SK-N-SH (cell line): ENCODE results near the gene CUL9. TPM values are rescaled to one million over a fixed set of nuclear protein-coding genes. Genes with fewer than 3 reads are reported as not detected.
A peak's percentile ranks its signal among the peaks of the same experiment; 100 is the strongest.

Experiments
- CTCF ChIA-PET: fragments of 300-600, 350-600 bp; formaldehyde crosslinking; extraction: SDS; loops from one replicate; lab custom pipeline; 2021; lab: Yijun Ruan, JAX
- POLR2A ChIA-PET: fragments of 350-600 bp; sonication (Branson Sonifier 250); formaldehyde crosslinking; extraction: SDS; loops from one replicate; lab custom pipeline; 2020; ENCODE audit warnings: antibody characterized with exemption, inconsistent platforms; lab: Yijun Ruan, JAX
- DNase-seq: peaks from one replicate; pipeline ENCODE4 v3.0.0; 2012
- H2AFZ ChIP-seq: fragments of 200-600 bp; sonication (generic); 2 replicates; pipeline ENCODE4 v1.8.1; 2016; ENCODE audit warnings: antibody characterized with exemption, mild to moderate bottlenecking, low read depth
- H3F3A ChIP-seq: fragments of 200-600 bp; sonication (generic); replicated peaks from 2 replicates; pipeline ENCODE3; 2016; ENCODE audit warnings: antibody characterized with exemption, mild to moderate bottlenecking; ENCODE audit not compliant: insufficient read depth
- H3K27ac ChIP-seq, 2 experiments: fragments of 200-500 bp in 1 of 2; fragments of 200-600 bp in 1 of 2; sonication (Bioruptor generic) in 1 of 2; sonication (generic), shearing (Covaris generic) in 1 of 2; 2 replicates each; pipeline versions ENCODE4 v1.5.1 to v1.6.1; 2014 to 2016; ENCODE audit warnings: low read depth in 2 of 2, inconsistent platforms in 1 of 2, low read length in 1 of 2, mild to moderate bottlenecking in 1 of 2, mixed read lengths in 1 of 2
- H3K27me3 ChIP-seq: fragments of 200-600 bp; sonication (generic), shearing (Covaris generic); 2 replicates; pipeline ENCODE4 v1.6.1; 2016; ENCODE audit warnings: mixed run types; ENCODE audit not compliant: insufficient read depth
- H3K36me3 ChIP-seq, 2 experiments: fragments of 200-500 bp in 1 of 2; fragments of 200-600 bp in 1 of 2; sonication (Bioruptor generic) in 1 of 2; sonication (generic) in 1 of 2; replicated peaks in 1 of 2; 2 replicates each; pipeline versions ENCODE3 to v1.5.1; 2014 to 2016; ENCODE audit warnings: low read length in 1 of 2, mild to moderate bottlenecking in 1 of 2; ENCODE audit not compliant: insufficient read depth in 2 of 2, control insufficient read depth in 1 of 2
- H3K4me1 ChIP-seq, 2 experiments: fragments of 200-500 bp in 1 of 2; fragments of 200-600 bp in 1 of 2; sonication (Bioruptor generic) in 1 of 2; sonication (generic), shearing (Covaris generic) in 1 of 2; 2 replicates each; pipeline versions ENCODE4 v1.5.1 to v1.6.1; 2014 to 2016; ENCODE audit warnings: low read depth in 1 of 2, low read length in 1 of 2, mixed run types in 1 of 2; ENCODE audit not compliant: insufficient read depth in 2 of 2, control insufficient read depth in 1 of 2
- H3K4me2 ChIP-seq: fragments of 200-600 bp; sonication (generic), shearing (Covaris generic); 2 replicates; pipeline ENCODE4 v1.6.1; 2017; ENCODE audit warnings: mixed run types
- H3K4me3 ChIP-seq, 2 experiments: fragments of 200-500 bp in 1 of 2; fragments of 200-600 bp in 1 of 2; sonication (Bioruptor generic) in 1 of 2; sonication (generic), shearing (Covaris generic) in 1 of 2; 2 replicates each; pipeline versions ENCODE4 v1.5.1 to v1.8.1; 2014 to 2016; ENCODE audit warnings: low read depth in 2 of 2, inconsistent platforms in 1 of 2, low read length in 1 of 2, mild to moderate bottlenecking in 1 of 2, mixed read lengths in 1 of 2, moderate library complexity in 1 of 2
- H3K79me2 ChIP-seq: fragments of 200-600 bp; sonication (generic); 2 replicates; pipeline ENCODE4 v1.8.1; 2017; ENCODE audit warnings: mild to moderate bottlenecking; ENCODE audit not compliant: insufficient read depth
- H3K9ac ChIP-seq: fragments of 200-600 bp; sonication (generic); 2 replicates; pipeline ENCODE4 v1.6.1; 2017; ENCODE audit warnings: mixed run types
- H3K9me2 ChIP-seq: fragments of 200-600 bp; sonication (generic); 2 replicates; pipeline ENCODE4 v1.6.1; 2017; ENCODE audit warnings: mixed run types
- H3K9me3 ChIP-seq: fragments of 200-600 bp; sonication (generic); 2 replicates; pipeline ENCODE4 v1.6.1; 2017; ENCODE audit warnings: mixed run types, mild to moderate bottlenecking, moderate library complexity
- H4K20me1 ChIP-seq: fragments of 200-600 bp; sonication (generic); 2 replicates; pipeline ENCODE4 v1.6.1; 2017; ENCODE audit warnings: mild to moderate bottlenecking, mixed run types; ENCODE audit not compliant: insufficient read depth
- CTCF ChIP-seq: fragments of 200-600 bp; sonication (generic); IDR thresholded peaks from 2 replicates; pipeline ENCODE4 v1.6.1; 2017; ENCODE audit warnings: antibody characterized with exemption, mild to moderate bottlenecking, moderate library complexity
- EZH2phosphoT487 ChIP-seq: fragments of 200-600 bp; sonication (generic); IDR thresholded peaks from 2 replicates; pipeline ENCODE4 v1.6.1; 2017; ENCODE audit warnings: low read depth, mixed run types, mild to moderate bottlenecking, antibody characterized with exemption, moderate library complexity, borderline replicate concordance
- FOSL2 ChIP-seq: IDR thresholded peaks from 2 replicates; pipeline ENCODE4 v1.4.0; 2012; ENCODE audit warnings: low read depth, mild to moderate bottlenecking, moderate library complexity, borderline replicate concordance
- GABPA ChIP-seq: IDR thresholded peaks from 2 replicates; pipeline ENCODE4 v1.4.0; 2012; ENCODE audit warnings: low read depth, mild to moderate bottlenecking
- JUND ChIP-seq: IDR thresholded peaks from 2 replicates; pipeline ENCODE4 v1.4.0; 2012
- MXI1 ChIP-seq: IDR thresholded peaks from 2 replicates; pipeline ENCODE4 v1.6.1; 2012; ENCODE audit warnings: mild to moderate bottlenecking, low read depth, low read length, improper control_type of control experiment
- NFIC ChIP-seq: IDR thresholded peaks from 2 replicates; pipeline ENCODE4 v1.4.0; 2012; ENCODE audit warnings: borderline replicate concordance
- NRF1 ChIP-seq: IDR thresholded peaks from 2 replicates; pipeline ENCODE4 v1.6.1; 2012; ENCODE audit warnings: low read depth, mild to moderate bottlenecking, low read length
- REST ChIP-seq: IDR thresholded peaks from 2 replicates; pipeline ENCODE4 v1.6.1; 2012; ENCODE audit warnings: mild to moderate bottlenecking, low read depth, low read length, moderate library complexity
- RXRA ChIP-seq: IDR thresholded peaks from 2 replicates; pipeline ENCODE4 v1.4.0; 2012; ENCODE audit warnings: low read depth, mild to moderate bottlenecking, borderline replicate concordance
- TAF1 ChIP-seq: IDR thresholded peaks from 2 replicates; pipeline ENCODE4 v1.6.1; 2012; ENCODE audit warnings: low read depth, mild to moderate bottlenecking, low read length, moderate library complexity, borderline replicate concordance
- TCF12 ChIP-seq: IDR thresholded peaks from 2 replicates; pipeline ENCODE4 v1.4.0; 2012
- TEAD4 ChIP-seq: IDR thresholded peaks from 2 replicates; pipeline ENCODE4 v1.4.0; 2012; ENCODE audit warnings: mild to moderate bottlenecking, borderline replicate concordance; ENCODE audit not compliant: insufficient read depth
- USF1 ChIP-seq: IDR thresholded peaks from 2 replicates; pipeline ENCODE4 v1.4.0; 2012; ENCODE audit warnings: low read depth, borderline replicate concordance
- USF2 ChIP-seq: fragments of 150-350 bp; IDR thresholded peaks from 2 replicates; pipeline ENCODE4 v1.6.1; 2017; ENCODE audit warnings: antibody characterized with exemption, low read length, low read depth, borderline replicate concordance
- ZBTB33 ChIP-seq: IDR thresholded peaks from 2 replicates; pipeline ENCODE4 v1.4.0; 2012; ENCODE audit warnings: low read depth, borderline replicate concordance
- WGBS: methylation state at CpG from one replicate; pipeline ENCODE4 v1.1.6; 2017; ENCODE audit warnings: low lambda C conversion rate; 5-methylcytosine and 5-hydroxymethylcytosine counted together
- polyA plus RNA-seq, 3 experiments: library from polyadenylated mRNA; depleted of rRNA; stranded (reverse); fragments of >200 nt; gene quantifications; 2 replicates each; pipeline ENCODE4 v1.2.3, GENCODE V29; 2012

Gene CUL9
- polyA plus RNA-seq, 1 of the 3 experiments (the other 2 are of a cell fraction): 37.7 TPM

- TF ChIP-seq ZBTB33: no peak
- TF ChIP-seq JUND: no peak
- peak; percentile 39; the same call in 1 of the 2 replicates for TF ChIP-seq GABPA
- no peak for TF ChIP-seq TAF1
- no peak for TF ChIP-seq FOSL2
- TF ChIP-seq MXI1: peak; percentile 95
- TF ChIP-seq USF1: no peak
- TF ChIP-seq NRF1: peak; percentile 15; the same call in 1 of the 2 replicates
- TF ChIP-seq USF2: no peak
- TF ChIP-seq TEAD4: 0 out of 2 replicates have a peak, but pooled peaks have one; percentile 43
- TF ChIP-seq EZH2phosphoT487: no peak
Measured at GRCh38 chr6:43174263-43175112, 7.5 kb upstream of the CUL9 start (continued).

GRCh38 chr6:43175676-43176422, 6.1 kb upstream of the CUL9 start:
- 87% methylated on average over 10 of the region's 11 CpGs for WGBS
- CTCF ChIA-PET: interaction anchor here (0.8 to 1.5 kb wide), 2 partner anchors 32 to 54 kb away, joined by 3 to 6 read pairs; partner anchors contain the start of gene DNPH1
- H3K4me1 ChIP-seq: peaks cover 20 to 22% of the 10 kb centered on the region in 2 experiments
- H3K4me3 ChIP-seq: no peak overlapping the region
- H4K20me1 ChIP-seq: peaks cover 19% of the 10 kb centered on the region
- peaks cover 7% of the 10 kb centered on the region for H3F3A ChIP-seq
- no peaks in the 10 kb centered on the region for H3K27me3 ChIP-seq
- H3K36me3 ChIP-seq: peaks cover 19 to 51% of the 10 kb centered on the region in 2 experiments
- H3K9ac ChIP-seq: no peak overlapping the region
- H2AFZ ChIP-seq: no peak overlapping the region
- no peaks in the 10 kb centered on the region for H3K9me2 ChIP-seq
- no peaks in the 10 kb centered on the region for H3K9me3 ChIP-seq
- H3K4me2 ChIP-seq: no peak overlapping the region
- POLR2A ChIA-PET: no interaction called here
- peak overlapping the region in 1 of 2 experiments; percentile 91; a peak in 1 of 4 replicates for H3K27ac ChIP-seq
- DNase-seq: no peak
- peaks cover 44% of the 10 kb centered on the region for H3K79me2 ChIP-seq
- TF ChIP-seq RXRA (no peak), TCF12 (no peak), USF2 (no peak), REST (no peak), NFIC (no peak), GABPA (no peak), EZH2phosphoT487 (no peak), NRF1 (no peak), CTCF (no peak)
